HepG2 (cell line): ENCODE results near the gene PCYT2. TPM values are rescaled to one million over a fixed set of nuclear protein-coding genes. Genes with fewer than 3 reads are reported as not detected.

ENCODE experiments used
- FOSL1 ChIP-seq: sonication (generic); formaldehyde crosslinking; IDR thresholded peaks from 2 replicates; pipeline ENCODE4 v1.9.0; 2021; ENCODE audit warnings: missing genetic modification reagents, borderline replicate concordance
- FOXA1 ChIP-seq, 2 experiments: fragments of 450-650 bp in 1 of 2; sonication (generic) in 1 of 2; formaldehyde crosslinking in 1 of 2; IDR thresholded peaks; 2 replicates each; pipeline versions ENCODE4 v1.4.0 to v1.6.1; 2016 to 2020; ENCODE audit warnings: missing genetic modification reagents in 1 of 2
- HOXA7 ChIP-seq: sonication (generic); formaldehyde crosslinking; IDR thresholded peaks from 2 replicates; pipeline ENCODE4 v1.8.1; 2022; ENCODE audit warnings: mild to moderate bottlenecking, missing genetic modification reagents, moderate library complexity
- KDM1A ChIP-seq: IDR thresholded peaks from 2 replicates; pipeline ENCODE4 v1.6.1; 2016; ENCODE audit warnings: missing compliant biosample characterization
- LCORL ChIP-seq, 2 experiments: fragments of 450-650 bp in 1 of 2; sonication (generic) in 1 of 2; formaldehyde crosslinking in 1 of 2; IDR thresholded peaks; 2 replicates each; pipeline versions ENCODE4 v1.5.0 to v1.6.1; 2017 to 2020; ENCODE audit warnings: antibody characterized with exemption in 1 of 2, missing genetic modification reagents in 1 of 2
- MED1 ChIP-seq: sonication (generic); formaldehyde crosslinking; IDR thresholded peaks from 2 replicates; pipeline ENCODE4 v1.4.0; 2020; ENCODE audit warnings: missing genetic modification reagents
- NAIF1 ChIP-seq: sonication (generic); formaldehyde crosslinking; IDR thresholded peaks from 2 replicates; pipeline ENCODE4 v1.5.0; 2020; ENCODE audit warnings: mild to moderate bottlenecking, missing genetic modification reagents, borderline replicate concordance
- NCOA5 ChIP-seq: sonication (generic); formaldehyde crosslinking; IDR thresholded peaks from 2 replicates; pipeline ENCODE4 v1.4.0; 2020; ENCODE audit warnings: missing genetic modification reagents
- NFIB ChIP-seq: sonication (generic); formaldehyde crosslinking; IDR thresholded peaks from 2 replicates; pipeline ENCODE4 v1.9.0; 2021; ENCODE audit warnings: missing genetic modification reagents, mild to moderate bottlenecking, borderline replicate concordance
- SMYD3 ChIP-seq: sonication (generic); formaldehyde crosslinking; IDR thresholded peaks from 2 replicates; pipeline ENCODE4 v1.8.1; 2023; ENCODE audit warnings: mild to moderate bottlenecking, missing genetic modification reagents
- YY1 ChIP-seq: IDR thresholded peaks from 2 replicates; pipeline ENCODE4 v1.6.1; 2011; ENCODE audit warnings: low read length, low read depth, moderate library complexity, mild to moderate bottlenecking; ENCODE audit not compliant: insufficient read depth, insufficient replicate concordance
- ZBTB1 ChIP-seq: sonication (generic); formaldehyde crosslinking; IDR thresholded peaks from 2 replicates; pipeline ENCODE4 v1.4.0; 2020; ENCODE audit warnings: missing genetic modification reagents, borderline replicate concordance
- ZNF251 ChIP-seq: sonication (generic); formaldehyde crosslinking; IDR thresholded peaks from 2 replicates; pipeline ENCODE4 v1.9.0; 2021; ENCODE audit warnings: mild to moderate bottlenecking, missing genetic modification reagents
- ZNF317 ChIP-seq: sonication (generic); formaldehyde crosslinking; IDR thresholded peaks from 2 replicates; pipeline ENCODE4 v1.5.0; 2020; ENCODE audit warnings: mild to moderate bottlenecking, missing genetic modification reagents
- ZNF577 ChIP-seq: sonication (generic); formaldehyde crosslinking; IDR thresholded peaks from 2 replicates; pipeline ENCODE4 v1.4.0; 2020; ENCODE audit warnings: mild to moderate bottlenecking, low read depth, missing genetic modification reagents, borderline replicate concordance
- ZNF629 ChIP-seq: sonication (generic); formaldehyde crosslinking; conservative IDR thresholded peaks from 2 replicates; pipeline ENCODE4 v1.5.0; 2020; ENCODE audit warnings: missing genetic modification reagents
- ZNF672 ChIP-seq: sonication (generic); formaldehyde crosslinking; IDR thresholded peaks from 2 replicates; pipeline ENCODE4 v1.8.1; 2022; ENCODE audit warnings: missing genetic modification reagents
- polyA plus RNA-seq, 8 experiments: library from polyadenylated mRNA; depleted of rRNA in 3 of 8; stranded (reverse) in 7 of 8; unstranded in 1 of 8; fragments of >200 nt; fragmentation: Illumina TruSeq in 4 of 8; extraction: Trizol in 4 of 8; gene quantifications; 2 replicates each; pipeline versions ENCODE4 v1.2.1 to v1.2.3, GENCODE V29; 2011 to 2016; ENCODE audit warnings: low read depth in 4 of 8, missing spikeins in 1 of 8, mixed read lengths in 1 of 8; ENCODE audit not compliant: insufficient read depth in 1 of 8
- total RNA-seq, 5 experiments: library from RNA; depleted of rRNA; stranded (reverse); fragments of >200 nt; fragmentation: Illumina TruSeq; extraction: Trizol; gene quantifications; 2 replicates each; pipeline ENCODE4 v1.2.3, GENCODE V29; 2016; ENCODE audit warnings: low read depth in 1 of 5
- TF ChIP-seq, protein P1 (sequence below): sonication (generic); formaldehyde crosslinking; IDR thresholded peaks from 2 replicates; pipeline ENCODE4 v1.4.0; 2020; ENCODE audit warnings: missing genetic modification reagents
- TF ChIP-seq, protein P2 (sequence below): sonication (generic); formaldehyde crosslinking; IDR thresholded peaks from 2 replicates; pipeline ENCODE4 v1.4.0; 2020; ENCODE audit warnings: missing genetic modification reagents, mild to moderate bottlenecking, borderline replicate concordance
- TF ChIP-seq, protein P3 (sequence below): sonication (generic); formaldehyde crosslinking; IDR thresholded peaks from 2 replicates; pipeline ENCODE4 v1.5.1; 2020; ENCODE audit warnings: mild to moderate bottlenecking, moderate library complexity, missing genetic modification reagents
- TF ChIP-seq, protein P4 (sequence below): sonication (generic); formaldehyde crosslinking; IDR thresholded peaks from 2 replicates; pipeline ENCODE4 v1.5.0; 2020; ENCODE audit warnings: missing genetic modification reagents, mild to moderate bottlenecking, borderline replicate concordance

Gene PCYT2
- total and polyA plus RNA-seq, 2 of the 13 experiments (the other 11 are each of a cell fraction or from before 2014, with no cell fraction given), result 147 to 297 TPM

DNA sequence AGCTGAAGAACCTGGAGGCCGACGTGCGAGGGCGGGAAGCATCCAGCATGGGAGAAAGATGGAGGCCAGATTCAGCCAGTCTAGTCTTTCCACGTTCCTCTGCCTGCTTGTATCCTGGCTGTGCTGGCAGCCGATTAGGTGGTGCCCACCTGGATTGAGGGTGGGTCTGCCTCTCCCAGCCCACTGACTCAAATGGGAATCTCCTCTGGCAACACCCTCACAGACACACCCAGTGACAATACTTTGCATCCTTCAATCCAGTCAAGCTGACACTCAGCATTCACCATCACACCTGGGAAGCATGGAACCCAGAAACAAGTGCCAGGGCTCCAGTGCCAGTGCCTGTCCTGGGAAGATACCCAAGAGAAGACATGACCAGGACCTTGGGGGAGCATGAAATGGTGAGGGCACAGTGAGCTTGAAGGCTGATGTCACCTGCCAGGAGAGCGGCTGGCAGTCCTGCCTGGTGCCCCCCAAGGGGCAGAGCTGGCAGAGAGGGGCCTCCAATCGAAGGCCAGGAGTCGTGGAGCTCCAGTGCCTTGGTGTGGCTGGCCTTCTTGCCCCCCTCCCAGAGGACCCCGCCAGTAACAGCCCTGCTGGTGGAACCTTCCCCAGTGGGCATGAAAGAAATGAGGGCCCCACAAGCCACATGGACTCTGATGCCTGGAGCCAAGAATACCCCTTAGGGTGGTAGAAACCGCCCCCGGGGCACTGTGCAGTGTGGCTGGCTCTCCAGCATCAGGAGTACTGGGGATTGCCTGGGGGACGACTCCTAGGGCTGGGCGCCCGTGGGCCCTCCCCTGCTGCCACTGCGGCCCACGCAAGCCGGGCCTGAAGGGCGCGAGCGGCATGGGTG, 9.8 kb downstream of the PCYT2 start (continued):
- TF ChIP-seq, protein P1, sequence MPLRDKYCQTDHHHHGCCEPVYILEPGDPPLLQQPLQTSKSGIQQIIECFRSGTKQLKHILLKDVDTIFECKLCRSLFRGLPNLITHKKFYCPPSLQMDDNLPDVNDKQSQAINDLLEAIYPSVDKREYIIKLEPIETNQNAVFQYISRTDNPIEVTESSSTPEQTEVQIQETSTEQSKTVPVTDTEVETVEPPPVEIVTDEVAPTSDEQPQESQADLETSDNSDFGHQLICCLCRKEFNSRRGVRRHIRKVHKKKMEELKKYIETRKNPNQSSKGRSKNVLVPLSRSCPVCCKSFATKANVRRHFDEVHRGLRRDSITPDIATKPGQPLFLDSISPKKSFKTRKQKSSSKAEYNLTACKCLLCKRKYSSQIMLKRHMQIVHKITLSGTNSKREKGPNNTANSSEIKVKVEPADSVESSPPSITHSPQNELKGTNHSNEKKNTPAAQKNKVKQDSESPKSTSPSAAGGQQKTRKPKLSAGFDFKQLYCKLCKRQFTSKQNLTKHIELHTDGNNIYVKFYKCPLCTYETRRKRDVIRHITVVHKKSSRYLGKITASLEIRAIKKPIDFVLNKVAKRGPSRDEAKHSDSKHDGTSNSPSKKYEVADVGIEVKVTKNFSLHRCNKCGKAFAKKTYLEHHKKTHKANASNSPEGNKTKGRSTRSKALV, result no peak
- TF ChIP-seq ZNF672 (CRISPR knock-in tag), result no peak
- TF ChIP-seq ZNF629, result no peak
- no peak for TF ChIP-seq ZBTB1 (CRISPR knock-in tag)
- TF ChIP-seq, protein P2, sequence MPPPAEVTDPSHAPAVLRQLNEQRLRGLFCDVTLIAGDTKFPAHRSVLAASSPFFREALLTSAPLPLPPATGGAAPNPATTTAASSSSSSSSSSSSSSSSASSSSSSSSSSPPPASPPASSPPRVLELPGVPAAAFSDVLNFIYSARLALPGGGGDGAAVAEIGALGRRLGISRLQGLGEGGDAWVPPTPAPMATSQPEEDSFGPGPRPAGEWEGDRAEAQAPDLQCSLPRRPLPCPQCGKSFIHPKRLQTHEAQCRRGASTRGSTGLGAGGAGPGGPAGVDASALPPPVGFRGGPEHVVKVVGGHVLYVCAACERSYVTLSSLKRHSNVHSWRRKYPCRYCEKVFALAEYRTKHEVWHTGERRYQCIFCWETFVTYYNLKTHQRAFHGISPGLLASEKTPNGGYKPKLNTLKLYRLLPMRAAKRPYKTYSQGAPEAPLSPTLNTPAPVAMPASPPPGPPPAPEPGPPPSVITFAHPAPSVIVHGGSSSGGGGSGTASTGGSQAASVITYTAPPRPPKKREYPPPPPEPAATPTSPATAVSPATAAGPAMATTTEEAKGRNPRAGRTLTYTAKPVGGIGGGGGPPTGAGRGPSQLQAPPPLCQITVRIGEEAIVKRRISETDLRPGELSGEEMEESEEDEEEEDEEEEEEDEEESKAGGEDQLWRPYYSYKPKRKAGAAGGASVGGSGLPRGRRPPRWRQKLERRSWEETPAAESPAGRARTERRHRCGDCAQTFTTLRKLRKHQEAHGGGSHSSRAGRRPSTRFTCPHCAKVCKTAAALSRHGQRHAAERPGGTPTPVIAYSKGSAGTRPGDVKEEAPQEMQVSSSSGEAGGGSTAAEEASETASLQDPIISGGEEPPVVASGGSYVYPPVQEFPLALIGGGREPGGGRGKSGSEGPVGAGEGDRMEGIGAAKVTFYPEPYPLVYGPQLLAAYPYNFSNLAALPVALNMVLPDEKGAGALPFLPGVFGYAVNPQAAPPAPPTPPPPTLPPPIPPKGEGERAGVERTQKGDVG, result peak; percentile 60; the same call in 1 of the 2 replicates
- no peak; the same call in 1 of the 2 replicates for TF ChIP-seq MED1 (CRISPR knock-in tag)
- no peak for TF ChIP-seq FOSL1 (CRISPR knock-in tag)
- TF ChIP-seq ZNF317 (CRISPR knock-in tag), result no peak
- TF ChIP-seq FOXA1 (IDR thresholded peaks at IDR 0.05), result no peak
- 0 out of 2 replicates have a peak, but pooled peaks have one; percentile 7 for TF ChIP-seq FOXA1 (CRISPR knock-in tag; IDR thresholded peaks at IDR 0.05)
- TF ChIP-seq SMYD3 (CRISPR knock-in tag), result no peak
- no peak for TF ChIP-seq NAIF1 (CRISPR knock-in tag)
- TF ChIP-seq NCOA5, result peak; percentile 93; the same call in 1 of the 2 replicates
- TF ChIP-seq LCORL (IDR thresholded peaks at IDR 0.05), result no peak
- no peak for TF ChIP-seq LCORL (CRISPR knock-in tag; IDR thresholded peaks at IDR 0.05)
- TF ChIP-seq KDM1A (CRISPR knock-in tag), result no peak
- TF ChIP-seq HOXA7 (CRISPR knock-in tag), result no peak
- no peak; the same call in 1 of the 2 replicates for TF ChIP-seq NFIB
- TF ChIP-seq ZNF251 (CRISPR knock-in tag), result no peak
- no peak for TF ChIP-seq YY1
- TF ChIP-seq, protein P3, sequence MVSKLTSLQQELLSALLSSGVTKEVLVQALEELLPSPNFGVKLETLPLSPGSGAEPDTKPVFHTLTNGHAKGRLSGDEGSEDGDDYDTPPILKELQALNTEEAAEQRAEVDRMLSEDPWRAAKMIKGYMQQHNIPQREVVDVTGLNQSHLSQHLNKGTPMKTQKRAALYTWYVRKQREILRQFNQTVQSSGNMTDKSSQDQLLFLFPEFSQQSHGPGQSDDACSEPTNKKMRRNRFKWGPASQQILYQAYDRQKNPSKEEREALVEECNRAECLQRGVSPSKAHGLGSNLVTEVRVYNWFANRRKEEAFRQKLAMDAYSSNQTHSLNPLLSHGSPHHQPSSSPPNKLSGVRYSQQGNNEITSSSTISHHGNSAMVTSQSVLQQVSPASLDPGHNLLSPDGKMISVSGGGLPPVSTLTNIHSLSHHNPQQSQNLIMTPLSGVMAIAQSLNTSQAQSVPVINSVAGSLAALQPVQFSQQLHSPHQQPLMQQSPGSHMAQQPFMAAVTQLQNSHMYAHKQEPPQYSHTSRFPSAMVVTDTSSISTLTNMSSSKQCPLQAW (CRISPR knock-in tag), result 0 out of 2 replicates have a peak, but pooled peaks have one; percentile 43
- TF ChIP-seq, protein P4, sequence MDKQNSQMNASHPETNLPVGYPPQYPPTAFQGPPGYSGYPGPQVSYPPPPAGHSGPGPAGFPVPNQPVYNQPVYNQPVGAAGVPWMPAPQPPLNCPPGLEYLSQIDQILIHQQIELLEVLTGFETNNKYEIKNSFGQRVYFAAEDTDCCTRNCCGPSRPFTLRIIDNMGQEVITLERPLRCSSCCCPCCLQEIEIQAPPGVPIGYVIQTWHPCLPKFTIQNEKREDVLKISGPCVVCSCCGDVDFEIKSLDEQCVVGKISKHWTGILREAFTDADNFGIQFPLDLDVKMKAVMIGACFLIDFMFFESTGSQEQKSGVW (CRISPR knock-in tag), result no peak
- no peak for TF ChIP-seq ZNF577 (CRISPR knock-in tag)
